PC-9 (cell line): ENCODE measurements around the gene SOX1.

Source experiments
- EZH2 ChIP-seq: fragments of 200-600 bp; sonication (generic); IDR thresholded peaks from 2 replicates; pipeline ENCODE4 v1.8.0; 2017; ENCODE audit warnings: antibody characterized with exemption, low read depth
- TF ChIP-seq, protein P1 (sequence below): fragments of 200-600 bp; sonication (generic); conservative IDR thresholded peaks from 2 replicates; pipeline ENCODE4 v1.6.1; 2017; ENCODE audit warnings: mixed run types, antibody characterized with exemption, mild to moderate bottlenecking, moderate library complexity

DNA sequence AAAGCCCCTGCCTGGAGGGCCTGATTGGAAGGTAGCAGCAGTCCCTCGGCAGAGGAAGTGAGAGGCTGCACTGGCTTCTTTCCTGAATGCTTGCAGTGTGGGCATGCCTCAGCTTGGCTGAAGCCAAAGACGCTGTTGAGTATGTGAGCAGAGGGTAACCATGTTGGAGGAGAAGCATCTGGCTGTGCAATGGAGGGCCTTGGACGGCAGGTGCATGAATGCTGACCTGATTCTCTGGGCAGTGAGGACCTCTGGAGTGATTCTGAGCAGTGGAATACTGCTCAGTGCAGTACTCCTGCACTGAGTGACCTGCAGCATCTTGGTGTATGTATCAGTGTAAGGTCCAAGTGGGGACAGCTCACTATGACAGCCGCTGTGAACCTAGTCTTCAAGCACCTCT is 46.9 kb downstream of the SOX1 start:
- TF ChIP-seq, protein P1, sequence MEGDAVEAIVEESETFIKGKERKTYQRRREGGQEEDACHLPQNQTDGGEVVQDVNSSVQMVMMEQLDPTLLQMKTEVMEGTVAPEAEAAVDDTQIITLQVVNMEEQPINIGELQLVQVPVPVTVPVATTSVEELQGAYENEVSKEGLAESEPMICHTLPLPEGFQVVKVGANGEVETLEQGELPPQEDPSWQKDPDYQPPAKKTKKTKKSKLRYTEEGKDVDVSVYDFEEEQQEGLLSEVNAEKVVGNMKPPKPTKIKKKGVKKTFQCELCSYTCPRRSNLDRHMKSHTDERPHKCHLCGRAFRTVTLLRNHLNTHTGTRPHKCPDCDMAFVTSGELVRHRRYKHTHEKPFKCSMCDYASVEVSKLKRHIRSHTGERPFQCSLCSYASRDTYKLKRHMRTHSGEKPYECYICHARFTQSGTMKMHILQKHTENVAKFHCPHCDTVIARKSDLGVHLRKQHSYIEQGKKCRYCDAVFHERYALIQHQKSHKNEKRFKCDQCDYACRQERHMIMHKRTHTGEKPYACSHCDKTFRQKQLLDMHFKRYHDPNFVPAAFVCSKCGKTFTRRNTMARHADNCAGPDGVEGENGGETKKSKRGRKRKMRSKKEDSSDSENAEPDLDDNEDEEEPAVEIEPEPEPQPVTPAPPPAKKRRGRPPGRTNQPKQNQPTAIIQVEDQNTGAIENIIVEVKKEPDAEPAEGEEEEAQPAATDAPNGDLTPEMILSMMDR = no peak
- no peak for TF ChIP-seq EZH2
